Memory B cell (primary cell): ENCODE measurements around the gene GLDN.
"Not testable (repeated sequence)": the region's sequence is repeated elsewhere in the genome, so short reads cannot be mapped to it uniquely, and the experiment has no call there.

ENCODE experiments used
- ATAC-seq: fragments of 150-1000 bp; cut with Tn5 transposase; 2 replicates; pipeline ENCODE4 v1.10.0; 2021; ENCODE audit warnings: low read depth, mild to moderate bottlenecking, moderate library complexity
- DNase-seq, 2 donors: peaks; one replicate each; pipeline ENCODE4 v3.0.0; 2022; ENCODE audit warnings: low spot score in 2 of 2
- H3K27ac Mint-ChIP-seq: one replicate; pipeline ENCODE4 v1.8.0; 2022; ENCODE audit warnings: mild to moderate bottlenecking, moderate library complexity, mixed read lengths
- H3K27me3 Mint-ChIP-seq: one replicate; pipeline ENCODE4 v1.8.0; 2022; ENCODE audit warnings: mixed read lengths
- H3K36me3 Mint-ChIP-seq: one replicate; pipeline ENCODE4 v1.8.0; 2022; ENCODE audit warnings: mild to moderate bottlenecking, mixed read lengths
- H3K4me1 Mint-ChIP-seq: one replicate; pipeline ENCODE4 v1.8.0; 2022; ENCODE audit warnings: mixed read lengths
- H3K4me3 Mint-ChIP-seq: one replicate; pipeline ENCODE4 v1.8.0; 2022; ENCODE audit warnings: mild to moderate bottlenecking, moderate library complexity, mixed read lengths
- H3K9me3 Mint-ChIP-seq: one replicate; pipeline ENCODE4 v1.8.0; 2022; ENCODE audit warnings: mixed read lengths

The GLDN gene

GRCh38 chr15:51444112-51444511 lies 102.7 kb downstream of the GLDN start:
- H3K36me3 Mint-ChIP-seq: no peaks in the 10 kb centered on the region
- H3K9me3 Mint-ChIP-seq: no peaks in the 10 kb centered on the region
- H3K4me1 Mint-ChIP-seq: no peaks in the 10 kb centered on the region
- ATAC-seq: no peak
- DNase-seq: no peak
- H3K4me3 Mint-ChIP-seq: no peak overlapping the region
- no peaks in the 10 kb centered on the region for H3K27me3 Mint-ChIP-seq
- H3K27ac Mint-ChIP-seq: no peak overlapping the region

GRCh38 chr15:51444807-51445206 lies 103.4 kb downstream of the GLDN start:
- Mint-ChIP-seq H3K9me3 (no peaks in the 10 kb centered on the region), H3K27ac (no peak overlapping the region), H3K36me3 (no peaks in the 10 kb centered on the region), H3K27me3 (no peaks in the 10 kb centered on the region), H3K4me1 (no peaks in the 10 kb centered on the region), H3K4me3 (no peak overlapping the region)
- ATAC-seq (no peak), DNase-seq (no peak)

DNA sequence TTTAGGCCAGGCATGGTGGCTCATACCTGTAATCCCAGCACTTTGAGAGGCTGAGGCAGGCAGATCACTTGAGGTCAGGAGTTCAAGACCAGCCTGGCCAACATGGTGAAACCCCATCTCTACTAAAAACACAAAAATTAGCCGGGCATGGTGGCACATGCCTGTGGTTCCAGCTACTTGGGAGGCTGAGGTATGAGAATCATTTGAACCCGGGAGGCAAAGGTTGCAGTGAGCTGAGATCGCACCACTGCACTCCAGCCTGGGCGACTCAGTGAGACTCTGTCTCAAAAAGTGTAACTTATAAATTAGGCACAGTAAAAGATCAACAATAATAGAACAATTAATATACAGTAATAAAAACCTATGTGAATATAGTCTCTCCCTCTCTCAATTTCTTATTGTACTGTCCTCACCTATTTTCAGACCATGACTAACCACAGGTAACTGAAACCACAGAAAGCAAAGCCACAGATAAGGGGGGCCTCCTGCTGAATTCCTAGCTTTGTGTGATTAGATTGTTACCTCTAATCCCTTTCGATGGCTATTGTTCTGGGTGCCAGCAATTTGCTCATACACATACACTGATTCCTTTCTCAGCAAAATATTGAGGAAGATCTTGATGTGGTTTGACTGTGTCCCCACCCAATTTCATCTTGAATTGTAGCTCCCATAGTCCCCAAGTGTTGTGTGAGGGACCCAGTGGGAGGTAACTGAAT lies 104.7 kb downstream of the GLDN start:
- not testable (repeated sequence) for H3K4me3 Mint-ChIP-seq, H3K27ac Mint-ChIP-seq, DNase-seq, H3K9me3 Mint-ChIP-seq, ATAC-seq, H3K36me3 Mint-ChIP-seq, H3K27me3 Mint-ChIP-seq, H3K4me1 Mint-ChIP-seq

DNA sequence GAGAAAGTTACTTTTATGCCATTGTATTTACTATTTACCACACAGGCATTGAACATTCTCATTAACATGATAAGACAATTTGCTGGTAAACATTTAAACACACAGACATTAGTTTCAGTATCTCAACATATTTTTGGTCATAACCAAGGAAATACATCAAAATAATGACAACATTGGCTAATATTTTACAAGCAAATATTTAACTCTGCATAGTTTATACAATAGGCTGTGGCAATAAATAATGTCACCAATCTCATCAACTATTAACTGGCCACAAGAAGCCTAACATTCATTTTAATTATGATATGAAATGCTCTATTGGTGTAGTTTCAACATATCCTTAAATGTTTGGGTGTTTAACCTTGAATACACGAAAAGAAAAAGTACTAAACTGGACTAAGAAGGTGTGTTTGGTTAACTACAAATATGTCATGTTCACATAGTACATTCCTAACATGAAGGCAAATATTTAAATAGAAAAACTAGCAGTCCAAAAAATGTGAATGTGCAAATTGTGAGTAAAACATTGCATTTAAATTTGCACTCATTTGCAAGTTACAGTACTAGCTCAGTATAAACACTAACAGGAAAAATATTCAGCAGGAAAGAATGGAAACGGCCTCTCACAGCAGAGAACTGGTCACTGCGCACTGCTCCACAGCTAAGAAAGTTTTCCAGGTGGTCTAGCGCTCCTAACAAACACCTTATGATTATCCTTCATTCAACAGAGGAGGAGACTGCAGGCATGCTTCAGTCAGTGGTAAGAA lies 106.6 kb downstream of the GLDN start:
- no peaks in the 10 kb centered on the region for H3K9me3 Mint-ChIP-seq
- H3K36me3 Mint-ChIP-seq: no peaks in the 10 kb centered on the region
- DNase-seq (no peak), ATAC-seq (no peak)
- no peak overlapping the region for H3K4me3 Mint-ChIP-seq
- no peaks in the 10 kb centered on the region for H3K4me1 Mint-ChIP-seq
- no peaks in the 10 kb centered on the region for H3K27me3 Mint-ChIP-seq
- H3K27ac Mint-ChIP-seq: no peak overlapping the region

DNA sequence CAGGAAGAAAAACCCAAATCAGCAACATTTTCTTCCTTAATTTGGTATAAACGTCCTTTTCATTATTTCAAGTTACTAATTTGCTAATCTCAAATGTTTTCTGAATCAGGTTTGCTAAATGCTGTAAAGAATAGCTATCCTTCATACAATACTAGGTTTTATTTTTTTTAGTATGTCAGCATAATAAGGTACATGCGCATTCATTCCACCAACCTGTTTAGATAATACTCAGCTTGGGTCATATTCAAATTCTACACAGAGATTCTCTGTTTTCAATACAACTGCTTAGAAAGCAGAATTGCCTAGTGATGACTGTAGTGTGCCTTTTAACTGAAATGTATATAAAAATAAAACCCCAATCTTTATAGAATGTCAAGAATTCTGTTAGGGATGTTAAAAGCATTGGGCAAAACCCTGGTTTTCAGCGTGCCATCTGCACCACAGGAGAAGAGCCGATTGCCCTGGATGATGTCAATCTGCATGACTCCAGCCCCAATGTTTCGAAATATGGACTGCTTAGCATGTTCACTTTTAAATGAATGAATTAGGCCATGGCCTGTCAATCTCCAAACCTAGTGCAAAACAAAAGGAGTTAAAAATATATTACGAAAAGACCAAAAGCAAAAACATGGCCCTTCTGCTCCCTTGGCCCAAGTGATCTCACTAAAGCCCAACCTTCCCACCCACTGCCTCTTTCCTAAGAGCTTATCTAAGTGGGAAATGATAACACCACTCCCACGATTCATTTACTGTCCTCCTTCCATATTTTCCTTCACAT lies 107.4 kb downstream of the GLDN start:
- no peak overlapping the region for H3K4me3 Mint-ChIP-seq

GRCh38 chr15:51450001-51450400 lies 108.5 kb downstream of the GLDN start:
- H3K27me3 Mint-ChIP-seq: no peaks in the 10 kb centered on the region
- H3K4me3 Mint-ChIP-seq: no peak overlapping the region
- DNase-seq: no peak
- no peaks in the 10 kb centered on the region for H3K4me1 Mint-ChIP-seq
- H3K9me3 Mint-ChIP-seq: no peaks in the 10 kb centered on the region
- ATAC-seq: no peak
- H3K27ac Mint-ChIP-seq: no peak overlapping the region
- H3K36me3 Mint-ChIP-seq: no peaks in the 10 kb centered on the region

More for the DNA sequence above, 107.4 kb downstream of the GLDN start:
- Mint-ChIP-seq H3K27ac (no peak overlapping the region), H3K9me3 (no peaks in the 10 kb centered on the region), H3K4me1 (no peaks in the 10 kb centered on the region), H3K36me3 (no peaks in the 10 kb centered on the region), H3K27me3 (no peaks in the 10 kb centered on the region)
- DNase-seq (no peak), ATAC-seq (no peak)
